Sigmoid colon (tissue), 4 donors: Measurements from ENCODE around the gene WNT11.

Experiments
- EP300 ChIP-seq, 4 donors: sonication (generic); formaldehyde crosslinking; IDR thresholded peaks; one replicate each; pipeline ENCODE4 v1.6.1; 2017; ENCODE audit warnings: antibody characterized with exemption in 4 of 4
- POLR2A ChIP-seq, 2 donors: fragments of 450-650 bp; IDR thresholded peaks; one replicate each; pipeline ENCODE4 v1.6.1; 2016; ENCODE audit warnings: antibody characterized with exemption in 2 of 2, mild to moderate bottlenecking in 2 of 2, moderate library complexity in 2 of 2
- POLR2AphosphoS5 ChIP-seq, 4 donors: sonication (generic); formaldehyde crosslinking; IDR thresholded peaks; one replicate each; pipeline ENCODE4 v1.6.1; 2017; ENCODE audit warnings: antibody characterized with exemption in 4 of 4
- TF ChIP-seq, protein P1 (sequence below), 4 experiments: fragments of 450-650 bp in 3 of 4; fragments of 200-600 bp in 1 of 4; IDR thresholded peaks; one replicate each; pipeline ENCODE4 v1.5.1; 2016 to 2019; ENCODE audit warnings: antibody characterized with exemption in 4 of 4, mild to moderate bottlenecking in 3 of 4, moderate library complexity in 2 of 4

DNA sequence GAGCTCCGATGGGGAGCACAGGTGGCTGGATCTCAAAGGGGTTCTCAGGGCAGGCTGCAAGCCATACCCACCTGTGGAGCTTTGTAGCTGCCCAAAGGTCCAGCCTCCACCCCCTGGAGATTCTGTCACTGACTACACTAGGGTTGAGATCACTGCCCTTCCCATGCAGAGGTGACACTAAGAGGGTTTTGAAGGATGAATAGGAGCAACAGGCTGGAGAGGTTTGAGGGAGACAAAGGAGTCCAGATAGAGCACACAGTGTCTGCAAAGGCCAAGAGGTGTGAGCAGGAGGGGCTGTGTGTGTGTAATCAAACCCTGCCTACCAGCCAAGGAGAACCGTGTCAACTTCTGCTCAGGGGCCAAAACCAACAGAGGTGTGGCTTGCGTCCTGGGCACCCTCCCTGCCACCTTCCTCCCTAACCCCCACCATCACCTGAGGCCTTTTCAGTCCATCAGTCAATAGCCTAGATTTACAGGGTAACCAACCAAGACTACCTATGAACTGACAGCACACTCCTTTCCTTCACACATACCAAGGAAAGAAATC lies 43.0 kb upstream of the WNT11 start:
- TF ChIP-seq, protein P1, sequence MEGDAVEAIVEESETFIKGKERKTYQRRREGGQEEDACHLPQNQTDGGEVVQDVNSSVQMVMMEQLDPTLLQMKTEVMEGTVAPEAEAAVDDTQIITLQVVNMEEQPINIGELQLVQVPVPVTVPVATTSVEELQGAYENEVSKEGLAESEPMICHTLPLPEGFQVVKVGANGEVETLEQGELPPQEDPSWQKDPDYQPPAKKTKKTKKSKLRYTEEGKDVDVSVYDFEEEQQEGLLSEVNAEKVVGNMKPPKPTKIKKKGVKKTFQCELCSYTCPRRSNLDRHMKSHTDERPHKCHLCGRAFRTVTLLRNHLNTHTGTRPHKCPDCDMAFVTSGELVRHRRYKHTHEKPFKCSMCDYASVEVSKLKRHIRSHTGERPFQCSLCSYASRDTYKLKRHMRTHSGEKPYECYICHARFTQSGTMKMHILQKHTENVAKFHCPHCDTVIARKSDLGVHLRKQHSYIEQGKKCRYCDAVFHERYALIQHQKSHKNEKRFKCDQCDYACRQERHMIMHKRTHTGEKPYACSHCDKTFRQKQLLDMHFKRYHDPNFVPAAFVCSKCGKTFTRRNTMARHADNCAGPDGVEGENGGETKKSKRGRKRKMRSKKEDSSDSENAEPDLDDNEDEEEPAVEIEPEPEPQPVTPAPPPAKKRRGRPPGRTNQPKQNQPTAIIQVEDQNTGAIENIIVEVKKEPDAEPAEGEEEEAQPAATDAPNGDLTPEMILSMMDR (IDR thresholded peaks at IDR 0.05): no peak
- no peak for TF ChIP-seq POLR2AphosphoS5 (IDR thresholded peaks at IDR 0.05)
- TF ChIP-seq EP300 (IDR thresholded peaks at IDR 0.05): no peak
- TF ChIP-seq POLR2A (IDR thresholded peaks at IDR 0.05): no peak
